ENCODE results near the gene OR51D1. TPM values are rescaled to one million over a fixed set of nuclear protein-coding genes. Genes with fewer than 3 reads are reported as not detected.

The OR51D1 gene, protein sequence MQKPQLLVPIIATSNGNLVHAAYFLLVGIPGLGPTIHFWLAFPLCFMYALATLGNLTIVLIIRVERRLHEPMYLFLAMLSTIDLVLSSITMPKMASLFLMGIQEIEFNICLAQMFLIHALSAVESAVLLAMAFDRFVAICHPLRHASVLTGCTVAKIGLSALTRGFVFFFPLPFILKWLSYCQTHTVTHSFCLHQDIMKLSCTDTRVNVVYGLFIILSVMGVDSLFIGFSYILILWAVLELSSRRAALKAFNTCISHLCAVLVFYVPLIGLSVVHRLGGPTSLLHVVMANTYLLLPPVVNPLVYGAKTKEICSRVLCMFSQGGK
- total RNA-seq (2014; rRNA removed; shearing (Covaris generic)): not detected in 2 replicates

DNA sequence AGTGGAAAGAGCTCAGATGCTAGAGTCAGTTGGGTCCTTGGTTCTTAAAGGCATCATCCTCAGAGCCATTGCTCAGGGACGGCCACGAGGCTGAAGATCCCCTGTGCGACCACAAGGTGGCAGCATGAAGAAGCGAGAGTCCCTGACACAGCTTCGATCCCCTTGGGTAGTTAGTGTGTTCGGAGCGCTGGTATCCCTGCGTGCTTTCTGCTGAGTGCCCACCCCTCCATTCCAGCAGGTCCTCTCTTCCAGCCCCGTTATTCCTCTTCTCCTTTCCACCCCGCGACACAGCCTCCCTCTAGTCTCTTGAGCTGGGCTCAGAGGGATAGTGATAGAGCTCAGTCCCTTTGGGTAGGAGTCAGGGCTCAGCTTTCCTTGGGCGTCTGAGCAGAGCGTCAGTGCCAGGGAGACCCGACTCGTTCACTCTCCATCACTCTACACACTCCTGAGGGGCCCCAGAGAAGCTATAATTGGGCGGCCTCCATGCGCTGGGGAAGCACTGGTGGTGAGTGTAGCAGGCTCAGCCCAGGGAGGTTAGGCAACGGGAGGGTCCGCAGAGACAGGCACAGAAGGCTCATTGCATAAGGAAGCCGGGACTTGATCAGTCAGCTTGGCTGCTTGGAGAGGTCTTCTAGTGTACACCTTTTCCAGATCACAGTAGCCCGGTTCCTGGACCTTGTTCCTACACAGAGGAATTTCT, at the start of gene OR51D1:
Gene OR51D1 (plus strand): TSS at position 516 of the 700 bp plus-strand sequence. CDS start 2,314 bp downstream, outside the sequence.
- H3K27me3 ChIP-seq: no peaks in the 10 kb centered on the region
- no peak within 1 kb of the TSS for H3K27ac ChIP-seq
- peak; percentile 57 to 84 for DNase-seq
- peaks cover 9% of the 10 kb centered on the region for H3K4me1 ChIP-seq
- H3K9me3 ChIP-seq (replicated peaks): no peaks in the 10 kb centered on the region
- no peak within 1 kb of the TSS for H3K4me3 ChIP-seq
- no peaks in the 10 kb centered on the region for H3K36me3 ChIP-seq

DNA sequence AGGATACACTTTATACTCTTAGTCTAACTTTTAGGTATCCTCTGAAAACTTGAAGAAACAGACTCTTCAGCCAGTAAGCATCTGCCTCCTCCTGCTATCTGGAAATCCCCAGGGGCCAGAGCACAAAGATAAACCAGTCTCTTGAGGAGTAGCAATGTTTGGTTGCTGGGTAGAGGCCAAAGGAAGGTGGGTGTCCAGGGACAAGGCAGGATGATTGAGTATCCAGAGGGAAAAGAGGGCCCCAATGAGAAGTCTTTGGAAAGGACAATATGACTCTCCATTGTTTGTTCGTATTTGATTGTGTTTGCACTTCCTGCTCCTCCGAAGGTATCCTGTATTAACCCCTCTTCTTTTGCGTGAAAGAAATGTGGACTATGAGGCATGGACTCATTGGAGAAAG, 48.3 kb upstream of the OR51D1 start:
- H3K36me3 ChIP-seq: no peaks in the 10 kb centered on the region
- H3K27me3 ChIP-seq: no peaks in the 10 kb centered on the region
- H3K9me3 ChIP-seq (replicated peaks): no peaks in the 10 kb centered on the region
- DNase-seq: no peak
- H3K4me1 ChIP-seq: no peaks in the 10 kb centered on the region
- no peak overlapping the region for H3K4me3 ChIP-seq
- H3K27ac ChIP-seq: no peak overlapping the region

DNA sequence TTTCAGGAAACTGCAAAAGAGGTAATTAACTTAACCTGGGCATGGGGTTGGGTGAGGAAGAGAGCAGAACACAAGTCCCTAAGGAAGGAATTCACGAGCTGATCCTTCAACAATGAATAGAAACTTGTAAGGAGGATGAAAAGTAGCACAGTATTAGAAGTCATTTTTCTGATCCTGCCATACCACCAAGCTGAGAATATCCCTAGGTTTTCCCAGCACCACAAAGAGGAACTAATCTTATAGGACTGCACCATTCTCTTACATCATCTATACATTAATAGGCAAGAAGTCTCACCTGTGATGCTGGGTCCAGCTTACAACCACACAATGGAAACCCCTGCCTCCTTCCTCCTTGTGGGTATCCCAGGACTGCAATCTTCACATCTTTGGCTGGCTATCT, 43.5 kb upstream of the OR51D1 start, which contains the start of gene OR52I1:
Gene OR52I1 (plus strand): TSS at position 301 of the 400 bp plus-strand sequence. CDS start 0 bp downstream, at position 301.
- H3K27ac ChIP-seq: no peak within 1 kb of the TSS
- H3K27me3 ChIP-seq: no peaks in the 10 kb centered on the region
- H3K36me3 ChIP-seq: no peaks in the 10 kb centered on the region; the same call in 1 of the 2 replicates
- no peaks in the 10 kb centered on the region for H3K9me3 ChIP-seq (replicated peaks)
- DNase-seq: no peak
- no peak within 1 kb of the TSS for H3K4me3 ChIP-seq
- no peaks in the 10 kb centered on the region for H3K4me1 ChIP-seq

DNA sequence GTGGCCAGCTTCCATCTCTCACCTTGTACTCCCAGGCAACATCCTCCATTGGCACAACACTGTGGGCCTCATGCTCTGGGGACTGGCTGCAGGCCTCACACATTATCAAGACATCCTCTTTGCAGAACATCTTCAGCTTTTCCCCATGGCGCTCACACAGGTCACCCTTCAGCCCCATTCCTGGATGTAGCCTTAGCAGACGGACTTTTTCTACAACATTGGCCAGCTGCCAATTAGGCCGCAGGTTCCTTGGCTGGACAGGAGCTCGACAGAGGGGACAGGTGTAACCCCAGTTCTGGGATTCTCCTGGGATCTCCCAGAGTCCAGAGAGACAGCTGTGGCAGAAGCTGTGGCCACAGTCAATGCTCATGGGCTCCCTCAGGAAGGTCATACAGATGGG, 32.2 kb upstream of the OR51D1 start:
- Histone ChIP-seq H3K4me1 (no peaks in the 10 kb centered on the region), H3K36me3 (no peaks in the 10 kb centered on the region), H3K27ac (no peak overlapping the region), H3K4me3 (no peak overlapping the region), H3K27me3 (no peaks in the 10 kb centered on the region), H3K9me3 (replicated peaks) (no peaks in the 10 kb centered on the region)
- DNase-seq: peak in 1 of 2 experiments; percentile 9

DNA sequence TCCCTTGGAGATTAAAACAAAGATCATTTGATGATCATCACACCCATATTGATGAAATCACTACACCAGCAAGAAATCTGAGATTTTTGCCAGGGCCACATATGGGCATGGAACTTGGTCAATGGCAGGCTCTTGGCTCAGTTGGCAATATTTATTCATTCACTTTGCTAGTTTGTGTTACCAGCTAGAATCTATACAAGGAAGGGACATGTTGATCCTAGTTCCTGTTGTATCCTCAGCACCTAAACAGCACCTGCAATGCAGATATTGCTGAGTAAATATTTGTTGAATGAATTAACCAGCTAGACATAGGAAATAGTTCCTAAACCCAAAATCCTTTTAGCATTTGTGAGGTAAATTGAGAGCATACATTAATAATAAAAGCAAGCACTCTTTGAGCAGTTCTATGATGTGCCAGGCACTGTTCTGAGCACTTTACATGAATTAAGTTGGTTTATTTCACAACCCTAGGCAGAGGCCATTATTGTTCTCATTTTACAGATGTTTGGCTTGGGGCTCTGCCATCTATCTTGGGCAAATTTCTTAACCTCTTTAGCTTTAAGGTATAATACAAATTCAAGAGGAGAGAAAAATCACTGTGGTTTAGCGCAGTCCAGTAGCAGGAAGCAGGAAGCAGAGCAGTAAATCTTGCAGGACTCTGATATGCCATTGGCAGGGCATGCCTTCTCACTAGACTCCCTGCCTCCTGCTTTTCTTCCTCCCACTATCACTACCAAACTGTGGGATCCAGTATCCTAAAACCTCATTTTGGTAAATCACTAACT, 30.9 kb upstream of the OR51D1 start:
- H3K27me3 ChIP-seq: no peaks in the 10 kb centered on the region
- H3K9me3 ChIP-seq (replicated peaks): no peaks in the 10 kb centered on the region
- DNase-seq: no peak
- no peak overlapping the region for H3K27ac ChIP-seq
- peak overlapping the region; percentile 62 for H3K4me3 ChIP-seq
- H3K4me1 ChIP-seq: no peaks in the 10 kb centered on the region
- no peaks in the 10 kb centered on the region for H3K36me3 ChIP-seq

DNA sequence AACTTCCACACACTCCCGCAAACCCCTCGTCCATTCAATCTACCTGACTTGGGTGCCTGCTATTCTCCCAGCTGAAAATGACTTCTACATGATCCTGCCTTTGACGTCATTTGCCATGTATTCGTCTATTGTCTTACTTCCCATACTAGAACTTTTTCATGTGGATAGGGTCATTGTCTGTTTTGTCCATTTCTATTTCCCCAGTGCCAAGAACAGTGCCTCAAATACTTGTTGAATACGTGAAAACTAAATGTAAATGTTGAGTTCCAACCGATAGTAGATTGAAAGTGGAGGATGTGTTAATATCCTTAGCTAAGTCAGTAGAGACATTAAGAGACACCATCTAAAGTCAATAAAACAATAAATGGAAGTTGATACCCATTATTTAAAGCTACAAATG, 30.2 kb upstream of the OR51D1 start:
- DNase-seq: peak in 1 of 2 experiments; percentile 25
- Histone ChIP-seq H3K27ac (no peak overlapping the region), H3K4me3 (peak overlapping the region; percentile 62), H3K4me1 (no peaks in the 10 kb centered on the region), H3K9me3 (replicated peaks) (no peaks in the 10 kb centered on the region), H3K27me3 (no peaks in the 10 kb centered on the region), H3K36me3 (no peaks in the 10 kb centered on the region)

DNA sequence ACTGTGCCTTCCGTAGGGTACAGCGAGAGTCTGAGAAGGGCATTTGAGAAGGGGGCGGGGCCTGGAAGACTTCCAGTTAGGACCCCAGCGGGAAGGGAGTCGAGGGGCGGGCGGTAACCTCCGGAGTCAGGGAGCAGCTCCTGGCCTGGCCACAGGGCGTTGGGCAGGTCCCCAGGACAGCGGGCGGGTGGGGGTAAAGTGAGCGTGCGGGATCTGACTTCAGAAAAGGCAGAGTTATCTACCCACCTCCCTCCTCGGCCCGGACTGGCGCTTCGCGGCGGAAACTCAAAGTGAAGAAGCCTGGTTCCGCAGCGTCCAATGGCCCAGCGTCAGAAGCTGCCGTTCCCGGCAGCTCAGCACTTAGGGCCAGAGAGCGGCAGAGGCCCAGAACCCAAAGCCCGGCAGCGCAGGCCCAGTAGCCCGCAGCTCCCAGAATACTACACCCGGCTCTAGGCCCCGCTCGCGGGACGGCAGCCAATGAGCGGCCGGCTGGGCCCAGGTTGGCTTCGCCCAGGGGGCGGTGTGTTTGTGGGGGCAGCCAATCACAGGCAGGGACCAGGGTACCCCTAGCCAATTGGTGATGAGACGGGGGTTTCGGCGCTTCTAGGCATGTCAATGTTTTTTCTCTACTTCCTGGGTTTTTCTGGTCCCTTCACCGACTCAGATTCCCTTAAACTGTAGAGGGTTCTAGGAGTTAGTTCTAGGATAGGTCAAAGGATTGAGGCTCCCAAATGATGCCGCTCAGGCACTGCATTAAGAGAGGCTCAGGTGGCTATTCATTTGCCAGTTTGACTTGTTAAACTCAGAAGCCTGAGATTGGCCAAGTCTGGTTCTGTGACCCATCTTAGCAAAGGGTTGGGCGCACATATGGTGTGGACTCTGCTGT, 29.3 kb upstream of the OR51D1 start, which contains the start of gene TRIM68:
Gene TRIM68 (minus strand): TSS at position 451 of the 886 bp plus-strand sequence. CDS start 2,727 bp downstream, outside the sequence.
- DNase-seq: peak; percentile 96 to 98
- H3K4me1 ChIP-seq: no peaks in the 10 kb centered on the region

DNA sequence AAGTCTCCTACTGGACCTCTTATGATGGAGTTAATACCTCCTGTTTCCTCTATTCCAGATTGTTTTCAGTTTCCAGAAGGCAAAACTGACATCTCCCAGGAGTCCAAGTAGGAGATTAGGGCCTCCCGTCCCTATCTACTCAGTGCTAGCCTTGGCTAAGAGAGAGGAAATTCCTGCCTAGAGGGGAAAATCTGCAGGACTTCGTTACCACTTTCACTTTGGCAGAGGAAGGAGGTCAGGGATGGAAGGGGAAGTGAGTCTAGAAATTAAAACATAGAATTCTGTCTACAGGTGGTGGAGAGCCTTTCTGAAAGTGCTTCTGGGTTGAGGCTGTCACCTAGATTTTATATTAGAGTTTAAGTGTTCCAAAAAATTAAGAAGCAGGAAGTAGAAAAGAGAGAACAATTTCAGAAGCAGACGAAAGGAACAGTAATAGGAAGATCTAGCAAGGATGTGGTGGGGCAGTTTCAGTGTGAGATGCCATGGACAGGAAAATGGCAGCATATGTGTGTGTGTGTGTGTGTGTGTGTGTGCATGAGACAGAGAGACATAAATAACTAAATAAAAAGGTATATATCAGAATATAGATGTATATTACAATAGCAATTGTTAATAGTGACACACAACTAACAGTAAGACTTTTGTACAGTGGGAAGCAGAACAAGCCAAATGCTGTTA, 26.9 kb upstream of the OR51D1 start:
- DNase-seq: peak in 1 of 2 experiments; percentile 7
- no peak overlapping the region for H3K27ac ChIP-seq
- H3K9me3 ChIP-seq (replicated peaks): no peaks in the 10 kb centered on the region
- H3K4me3 ChIP-seq: no peak overlapping the region
- no peaks in the 10 kb centered on the region; the same call in 1 of the 2 replicates for H3K27me3 ChIP-seq
- no peaks in the 10 kb centered on the region for H3K36me3 ChIP-seq
- no peaks in the 10 kb centered on the region for H3K4me1 ChIP-seq

More for the DNA sequence above, 29.3 kb upstream of the OR51D1 start, which contains the start of gene TRIM68:
- H3K9me3 ChIP-seq (replicated peaks): no peaks in the 10 kb centered on the region
- no peaks in the 10 kb centered on the region for H3K27me3 ChIP-seq
- H3K27ac ChIP-seq: peak within 1 kb of the TSS; percentile 68
- H3K36me3 ChIP-seq: no peaks in the 10 kb centered on the region
- H3K4me3 ChIP-seq: peak within 1 kb of the TSS; percentile 62

DNA sequence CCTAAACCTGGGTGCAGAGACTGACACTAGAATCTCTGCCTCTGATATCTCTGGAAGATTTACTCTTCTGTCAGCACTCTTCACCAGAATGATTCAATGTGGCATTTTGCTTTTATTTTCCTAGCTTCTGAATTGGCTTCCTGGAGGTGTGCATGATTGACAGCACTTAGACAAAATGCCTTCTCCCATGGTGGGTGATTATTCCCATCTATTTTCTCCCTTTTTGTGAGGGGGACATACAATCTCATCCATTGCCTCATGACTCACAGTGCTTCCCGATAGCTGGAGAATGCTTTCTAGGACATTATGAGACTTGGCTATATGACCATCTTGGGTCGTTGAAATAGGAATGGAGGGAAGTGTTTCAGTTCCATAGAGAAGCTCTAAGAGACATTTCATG, 25.3 kb upstream of the OR51D1 start:
- Histone ChIP-seq H3K27ac (no peak overlapping the region), H3K4me3 (no peak overlapping the region), H3K4me1 (no peaks in the 10 kb centered on the region), H3K9me3 (replicated peaks) (no peaks in the 10 kb centered on the region), H3K27me3 (no peaks in the 10 kb centered on the region; the same call in 1 of the 2 replicates), H3K36me3 (no peaks in the 10 kb centered on the region)
- DNase-seq: no peak

DNA sequence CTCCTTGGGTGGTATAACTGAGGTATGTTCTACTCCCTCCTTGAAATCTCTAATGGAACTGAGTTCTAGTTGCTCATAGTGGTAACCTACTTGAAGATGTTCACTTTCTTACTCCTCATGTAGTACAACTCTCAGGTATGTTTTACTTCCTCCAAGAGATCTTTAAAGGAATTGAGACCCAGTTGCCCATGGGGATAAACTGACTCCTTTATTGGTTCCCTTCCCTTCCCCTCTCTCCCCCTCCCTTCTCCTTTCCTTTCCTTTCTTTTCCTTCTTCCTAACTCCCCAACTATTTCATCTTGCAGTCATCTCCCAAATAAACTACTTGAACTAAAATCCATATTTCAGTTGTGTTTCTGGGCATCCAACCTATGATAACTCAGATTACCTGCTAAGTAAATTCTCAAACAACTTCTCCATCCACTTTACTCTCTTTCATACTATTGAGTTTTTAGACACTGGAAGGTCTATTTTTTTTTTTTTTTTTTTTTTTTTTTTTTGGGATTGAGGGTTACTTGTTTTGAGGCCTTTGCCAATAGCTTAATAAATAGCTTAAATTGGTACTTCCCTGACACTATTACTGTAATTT, 21.3 kb upstream of the OR51D1 start:
- Histone ChIP-seq H3K27me3 (no peaks in the 10 kb centered on the region; the same call in 1 of the 2 replicates), H3K4me1 (no peaks in the 10 kb centered on the region), H3K4me3 (no peak overlapping the region)

DNA sequence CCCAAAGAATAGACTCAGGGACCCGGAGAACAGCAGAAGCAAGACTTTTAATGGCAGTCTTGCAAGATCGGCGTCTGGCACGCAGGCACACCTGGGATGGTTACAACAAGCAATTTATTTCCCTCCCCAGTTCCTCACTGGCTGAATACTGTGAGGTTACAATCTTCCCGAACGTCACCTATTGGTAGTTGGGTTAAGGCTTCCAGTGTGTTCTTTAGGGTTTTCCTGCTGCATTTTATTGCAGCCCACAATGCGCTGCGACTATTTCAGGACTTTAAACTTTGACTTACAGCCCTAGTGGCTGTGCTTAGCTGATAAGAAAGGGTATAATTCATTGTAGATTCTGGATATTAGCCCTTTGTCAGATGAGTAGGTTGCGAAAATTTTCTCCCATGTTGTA, 17.8 kb upstream of the OR51D1 start:
- no peaks in the 10 kb centered on the region for H3K4me1 ChIP-seq
- no peaks in the 10 kb centered on the region for H3K36me3 ChIP-seq
- H3K27ac ChIP-seq: no peak overlapping the region
- DNase-seq: no peak
- no peaks in the 10 kb centered on the region for H3K27me3 ChIP-seq
- no peak overlapping the region for H3K4me3 ChIP-seq
- no peaks in the 10 kb centered on the region for H3K9me3 ChIP-seq (replicated peaks)

More for the DNA sequence above, 21.3 kb upstream of the OR51D1 start:
- Histone ChIP-seq H3K27ac (no peak overlapping the region), H3K36me3 (no peaks in the 10 kb centered on the region), H3K9me3 (replicated peaks) (no peaks in the 10 kb centered on the region)
- DNase-seq: no peak

DNA sequence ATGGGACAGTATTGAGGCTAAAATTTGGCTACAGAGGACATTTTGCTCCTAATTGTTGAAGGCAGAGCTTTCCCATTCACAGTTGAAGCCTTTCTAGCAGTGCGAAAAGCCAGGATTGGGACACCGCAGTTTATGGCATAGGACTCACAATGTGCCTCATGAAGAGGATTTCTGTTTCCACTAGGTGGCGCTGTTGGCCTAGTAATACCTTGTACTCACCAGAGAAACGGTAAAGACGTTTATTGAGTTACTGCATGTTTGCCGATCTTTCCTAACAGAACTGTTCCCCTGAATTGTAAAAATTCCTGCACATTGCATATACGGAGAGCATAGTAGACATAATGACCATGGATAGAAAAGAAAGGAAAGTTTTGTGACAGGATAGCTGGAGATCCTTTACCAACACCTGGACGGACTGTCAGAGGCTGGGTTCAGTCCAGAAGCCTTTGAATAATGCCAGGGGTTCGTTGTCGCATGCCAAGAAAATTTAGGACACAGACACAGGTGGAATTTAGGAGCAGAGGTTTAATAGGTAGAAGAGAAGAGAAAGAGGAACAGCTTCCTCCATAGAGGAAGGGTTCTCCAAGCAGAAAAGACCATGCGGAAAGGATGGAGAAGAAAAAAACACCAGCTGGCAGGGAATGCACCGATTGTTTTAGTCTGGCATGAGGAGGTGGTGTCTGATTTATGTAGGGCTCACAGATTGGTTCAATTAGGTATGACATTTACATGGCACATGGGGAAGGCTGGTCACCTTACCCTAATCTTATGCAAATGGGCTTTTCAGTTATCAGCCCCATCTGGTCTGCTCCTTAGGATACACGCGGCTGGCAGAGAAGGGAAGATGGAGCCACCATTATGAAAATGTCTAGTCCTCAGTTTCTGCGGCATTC, 10.8 kb upstream of the OR51D1 start:
- Histone ChIP-seq H3K36me3 (no peaks in the 10 kb centered on the region), H3K27me3 (no peaks in the 10 kb centered on the region), H3K4me1 (no peaks in the 10 kb centered on the region), H3K27ac (no peak overlapping the region), H3K9me3 (replicated peaks) (no peaks in the 10 kb centered on the region), H3K4me3 (no peak overlapping the region)
- peak; percentile 70 to 88 for DNase-seq

Measured in SJCRH30 (cell line).